HEK293 (cell line): ENCODE results near the gene TAF12.

Experiments used
- KLF7 ChIP-seq: fragments of 450-650 bp; formaldehyde crosslinking; IDR thresholded peaks from 2 replicates; pipeline ENCODE4 v1.5.1; 2016; ENCODE audit warnings: missing biosample characterization, missing genetic modification characterization, borderline replicate concordance
- SETDB1 ChIP-seq: IDR thresholded peaks from one replicate; pipeline ENCODE4 v1.6.1; 2017; ENCODE audit warnings: mild to moderate bottlenecking, low read length, moderate library complexity, mixed read lengths; ENCODE audit not compliant: insufficient read length
- TRIM28 ChIP-seq: IDR thresholded peaks from 2 replicates; pipeline ENCODE4 v1.6.1; 2011; ENCODE audit warnings: low read length, control low read depth, borderline replicate concordance
- YY1 ChIP-seq: fragments of 450-650 bp; formaldehyde crosslinking; IDR thresholded peaks from 2 replicates; pipeline ENCODE4 v1.5.1; 2018; ENCODE audit warnings: missing biosample characterization, missing genetic modification characterization
- ZFP3 ChIP-seq: fragments of 450-650 bp; formaldehyde crosslinking; IDR thresholded peaks from 2 replicates; pipeline ENCODE4 v1.5.1; 2016; ENCODE audit warnings: low read depth, missing biosample characterization, missing genetic modification characterization
- ZIC2 ChIP-seq: fragments of 450-650 bp; formaldehyde crosslinking; IDR thresholded peaks from 2 replicates; pipeline ENCODE4 v1.5.1; 2016; ENCODE audit warnings: missing biosample characterization, missing genetic modification characterization
- ZNF654 ChIP-seq: fragments of 450-650 bp; formaldehyde crosslinking; IDR thresholded peaks from 2 replicates; pipeline ENCODE4 v1.5.1; 2016; ENCODE audit warnings: low read depth, missing biosample characterization, missing genetic modification characterization
- ZNF776 ChIP-seq: fragments of 450-650 bp; formaldehyde crosslinking; IDR thresholded peaks from 2 replicates; pipeline ENCODE4 v1.5.0; 2017; ENCODE audit warnings: missing biosample characterization, missing genetic modification characterization, borderline replicate concordance
- TF ChIP-seq, protein P1 (sequence below): sonication (generic); formaldehyde crosslinking; IDR thresholded peaks from 2 replicates; pipeline ENCODE4 v1.8.1; 2022; ENCODE audit warnings: mild to moderate bottlenecking, moderate library complexity, missing genetic modification reagents
- TF ChIP-seq, protein P2 (sequence below): fragments of 450-650 bp; formaldehyde crosslinking; IDR thresholded peaks from 2 replicates; pipeline ENCODE4 v1.5.1; 2016; ENCODE audit warnings: missing biosample characterization, missing genetic modification characterization
- TF ChIP-seq, protein P3 (sequence below): fragments of 450-650 bp; formaldehyde crosslinking; IDR thresholded peaks from 2 replicates; pipeline ENCODE4 v1.5.1; 2016; ENCODE audit warnings: missing biosample characterization, missing genetic modification characterization
- TF ChIP-seq, protein P4 (sequence below): fragments of 450-650 bp; formaldehyde crosslinking; IDR thresholded peaks from 2 replicates; pipeline ENCODE4 v1.5.1; 2016; ENCODE audit warnings: missing biosample characterization, missing genetic modification characterization, low read depth

DNA sequence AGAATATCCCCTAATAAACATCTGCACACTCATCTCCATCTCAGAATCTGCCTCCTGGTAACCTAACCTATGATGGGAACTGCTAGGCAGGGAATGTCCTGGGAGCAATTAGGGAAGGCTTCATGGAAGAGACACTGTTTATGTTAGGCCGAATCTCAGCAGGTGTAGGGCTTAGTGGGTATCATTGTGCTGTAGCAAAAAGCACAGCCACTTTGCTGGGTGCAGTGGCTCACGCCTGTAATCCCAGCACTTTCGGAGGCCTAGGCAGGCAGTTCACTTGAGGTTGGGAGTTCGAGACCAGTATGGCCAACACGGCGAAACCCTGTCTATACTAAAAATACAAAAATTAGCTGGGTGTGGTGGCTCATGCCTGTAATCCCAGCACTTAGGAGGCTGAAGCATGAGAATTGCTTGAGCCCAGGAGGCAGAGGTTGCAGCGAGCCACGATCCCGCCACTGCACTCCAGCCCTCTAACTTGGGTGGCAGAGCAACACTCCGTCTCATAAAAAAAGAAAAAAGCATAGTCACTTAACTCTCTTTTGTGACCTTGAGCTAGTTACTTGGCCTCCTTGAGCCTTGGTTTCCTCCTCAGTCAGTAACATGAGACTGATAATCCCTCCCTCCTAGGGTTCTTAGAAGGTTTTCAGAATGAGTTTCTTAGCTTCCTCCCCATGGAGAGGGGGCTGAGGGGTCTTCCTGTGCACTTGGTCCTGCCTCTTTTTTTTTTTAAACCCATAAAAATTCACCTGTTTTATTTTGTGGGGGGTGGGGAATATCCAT lies 47.3 kb downstream of the TAF12 start:
- TF ChIP-seq, protein P1, sequence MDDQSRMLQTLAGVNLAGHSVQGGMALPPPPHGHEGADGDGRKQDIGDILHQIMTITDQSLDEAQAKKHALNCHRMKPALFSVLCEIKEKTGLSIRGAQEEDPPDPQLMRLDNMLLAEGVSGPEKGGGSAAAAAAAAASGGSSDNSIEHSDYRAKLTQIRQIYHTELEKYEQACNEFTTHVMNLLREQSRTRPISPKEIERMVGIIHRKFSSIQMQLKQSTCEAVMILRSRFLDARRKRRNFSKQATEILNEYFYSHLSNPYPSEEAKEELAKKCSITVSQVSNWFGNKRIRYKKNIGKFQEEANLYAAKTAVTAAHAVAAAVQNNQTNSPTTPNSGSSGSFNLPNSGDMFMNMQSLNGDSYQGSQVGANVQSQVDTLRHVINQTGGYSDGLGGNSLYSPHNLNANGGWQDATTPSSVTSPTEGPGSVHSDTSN = no peak
- no peak for TF ChIP-seq KLF7 (tag by site-specific recombination)
- no peak for TF ChIP-seq TRIM28
- TF ChIP-seq ZIC2 (tag by site-specific recombination) = peak; percentile 46; the same call in 1 of the 2 replicates
- TF ChIP-seq, protein P2, sequence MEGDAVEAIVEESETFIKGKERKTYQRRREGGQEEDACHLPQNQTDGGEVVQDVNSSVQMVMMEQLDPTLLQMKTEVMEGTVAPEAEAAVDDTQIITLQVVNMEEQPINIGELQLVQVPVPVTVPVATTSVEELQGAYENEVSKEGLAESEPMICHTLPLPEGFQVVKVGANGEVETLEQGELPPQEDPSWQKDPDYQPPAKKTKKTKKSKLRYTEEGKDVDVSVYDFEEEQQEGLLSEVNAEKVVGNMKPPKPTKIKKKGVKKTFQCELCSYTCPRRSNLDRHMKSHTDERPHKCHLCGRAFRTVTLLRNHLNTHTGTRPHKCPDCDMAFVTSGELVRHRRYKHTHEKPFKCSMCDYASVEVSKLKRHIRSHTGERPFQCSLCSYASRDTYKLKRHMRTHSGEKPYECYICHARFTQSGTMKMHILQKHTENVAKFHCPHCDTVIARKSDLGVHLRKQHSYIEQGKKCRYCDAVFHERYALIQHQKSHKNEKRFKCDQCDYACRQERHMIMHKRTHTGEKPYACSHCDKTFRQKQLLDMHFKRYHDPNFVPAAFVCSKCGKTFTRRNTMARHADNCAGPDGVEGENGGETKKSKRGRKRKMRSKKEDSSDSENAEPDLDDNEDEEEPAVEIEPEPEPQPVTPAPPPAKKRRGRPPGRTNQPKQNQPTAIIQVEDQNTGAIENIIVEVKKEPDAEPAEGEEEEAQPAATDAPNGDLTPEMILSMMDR (tag by site-specific recombination) = no peak
- no peak for TF ChIP-seq ZNF776
- TF ChIP-seq, protein P3, sequence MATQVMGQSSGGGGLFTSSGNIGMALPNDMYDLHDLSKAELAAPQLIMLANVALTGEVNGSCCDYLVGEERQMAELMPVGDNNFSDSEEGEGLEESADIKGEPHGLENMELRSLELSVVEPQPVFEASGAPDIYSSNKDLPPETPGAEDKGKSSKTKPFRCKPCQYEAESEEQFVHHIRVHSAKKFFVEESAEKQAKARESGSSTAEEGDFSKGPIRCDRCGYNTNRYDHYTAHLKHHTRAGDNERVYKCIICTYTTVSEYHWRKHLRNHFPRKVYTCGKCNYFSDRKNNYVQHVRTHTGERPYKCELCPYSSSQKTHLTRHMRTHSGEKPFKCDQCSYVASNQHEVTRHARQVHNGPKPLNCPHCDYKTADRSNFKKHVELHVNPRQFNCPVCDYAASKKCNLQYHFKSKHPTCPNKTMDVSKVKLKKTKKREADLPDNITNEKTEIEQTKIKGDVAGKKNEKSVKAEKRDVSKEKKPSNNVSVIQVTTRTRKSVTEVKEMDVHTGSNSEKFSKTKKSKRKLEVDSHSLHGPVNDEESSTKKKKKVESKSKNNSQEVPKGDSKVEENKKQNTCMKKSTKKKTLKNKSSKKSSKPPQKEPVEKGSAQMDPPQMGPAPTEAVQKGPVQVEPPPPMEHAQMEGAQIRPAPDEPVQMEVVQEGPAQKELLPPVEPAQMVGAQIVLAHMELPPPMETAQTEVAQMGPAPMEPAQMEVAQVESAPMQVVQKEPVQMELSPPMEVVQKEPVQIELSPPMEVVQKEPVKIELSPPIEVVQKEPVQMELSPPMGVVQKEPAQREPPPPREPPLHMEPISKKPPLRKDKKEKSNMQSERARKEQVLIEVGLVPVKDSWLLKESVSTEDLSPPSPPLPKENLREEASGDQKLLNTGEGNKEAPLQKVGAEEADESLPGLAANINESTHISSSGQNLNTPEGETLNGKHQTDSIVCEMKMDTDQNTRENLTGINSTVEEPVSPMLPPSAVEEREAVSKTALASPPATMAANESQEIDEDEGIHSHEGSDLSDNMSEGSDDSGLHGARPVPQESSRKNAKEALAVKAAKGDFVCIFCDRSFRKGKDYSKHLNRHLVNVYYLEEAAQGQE = no peak
- TF ChIP-seq YY1 (tag by site-specific recombination) = no peak
- TF ChIP-seq, protein P4, sequence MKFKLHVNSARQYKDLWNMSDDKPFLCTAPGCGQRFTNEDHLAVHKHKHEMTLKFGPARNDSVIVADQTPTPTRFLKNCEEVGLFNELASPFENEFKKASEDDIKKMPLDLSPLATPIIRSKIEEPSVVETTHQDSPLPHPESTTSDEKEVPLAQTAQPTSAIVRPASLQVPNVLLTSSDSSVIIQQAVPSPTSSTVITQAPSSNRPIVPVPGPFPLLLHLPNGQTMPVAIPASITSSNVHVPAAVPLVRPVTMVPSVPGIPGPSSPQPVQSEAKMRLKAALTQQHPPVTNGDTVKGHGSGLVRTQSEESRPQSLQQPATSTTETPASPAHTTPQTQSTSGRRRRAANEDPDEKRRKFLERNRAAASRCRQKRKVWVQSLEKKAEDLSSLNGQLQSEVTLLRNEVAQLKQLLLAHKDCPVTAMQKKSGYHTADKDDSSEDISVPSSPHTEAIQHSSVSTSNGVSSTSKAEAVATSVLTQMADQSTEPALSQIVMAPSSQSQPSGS (tag by site-specific recombination) = no peak
- no peak for TF ChIP-seq ZNF654 (tag by site-specific recombination)
- TF ChIP-seq ZFP3 (tag by site-specific recombination) = no peak
- TF ChIP-seq SETDB1 = no peak
